ENCODE results near the gene RPL37.
"Not testable (repeated sequence)": the region's sequence is repeated elsewhere in the genome, so short reads cannot be mapped to it uniquely, and the experiment has no call there.

Gene RPL37

DNA sequence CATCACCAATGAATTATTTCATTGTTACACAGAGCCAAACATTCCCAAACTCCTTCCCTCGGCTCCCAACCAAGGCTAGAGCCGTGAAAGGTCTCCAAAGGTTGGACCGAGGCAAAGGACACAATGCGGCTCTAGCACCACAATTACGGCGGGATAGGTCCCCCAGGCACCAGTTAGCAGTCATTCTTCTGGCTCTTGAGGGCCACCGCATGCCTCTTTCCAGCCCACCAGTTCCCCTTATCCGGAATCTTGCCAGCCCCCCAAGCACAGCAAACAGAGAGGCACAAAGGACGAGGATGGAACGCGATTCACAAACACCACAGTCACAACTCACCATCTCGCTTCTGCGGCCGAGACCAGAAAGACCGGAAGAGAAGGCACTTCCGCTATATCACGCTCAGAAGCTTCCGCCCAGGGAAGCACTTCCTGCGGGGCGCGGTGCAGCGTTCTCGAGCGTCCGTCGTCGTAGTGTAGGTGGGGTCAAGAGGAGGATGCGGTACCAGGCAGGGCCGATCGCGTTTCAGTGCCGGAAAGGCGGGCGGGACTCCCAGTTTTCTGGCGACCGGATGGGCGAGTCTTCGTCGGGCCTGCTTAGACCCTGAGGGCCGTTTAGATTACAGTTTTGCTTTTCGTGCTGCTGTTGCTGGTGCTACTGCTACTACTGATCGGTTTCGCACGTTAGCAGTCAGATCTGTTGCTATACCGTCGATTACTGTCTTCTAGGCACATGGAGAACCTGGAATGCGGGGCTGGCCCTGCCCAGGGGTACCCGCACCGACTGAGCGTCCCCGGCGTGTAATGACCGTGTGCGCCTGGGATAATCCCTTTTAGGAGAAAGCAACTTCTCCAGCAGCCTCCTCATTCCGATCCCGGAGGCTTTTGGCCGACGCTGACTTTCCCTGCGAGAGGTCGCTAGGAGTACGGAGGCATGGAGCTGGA, at the start of gene RPL37:
Gene RPL37 (minus strand): TSS at position 374 of the 939 bp plus-strand sequence. CDS start 37 bp downstream, at position 337.
- TF ChIP-seq, protein P1, sequence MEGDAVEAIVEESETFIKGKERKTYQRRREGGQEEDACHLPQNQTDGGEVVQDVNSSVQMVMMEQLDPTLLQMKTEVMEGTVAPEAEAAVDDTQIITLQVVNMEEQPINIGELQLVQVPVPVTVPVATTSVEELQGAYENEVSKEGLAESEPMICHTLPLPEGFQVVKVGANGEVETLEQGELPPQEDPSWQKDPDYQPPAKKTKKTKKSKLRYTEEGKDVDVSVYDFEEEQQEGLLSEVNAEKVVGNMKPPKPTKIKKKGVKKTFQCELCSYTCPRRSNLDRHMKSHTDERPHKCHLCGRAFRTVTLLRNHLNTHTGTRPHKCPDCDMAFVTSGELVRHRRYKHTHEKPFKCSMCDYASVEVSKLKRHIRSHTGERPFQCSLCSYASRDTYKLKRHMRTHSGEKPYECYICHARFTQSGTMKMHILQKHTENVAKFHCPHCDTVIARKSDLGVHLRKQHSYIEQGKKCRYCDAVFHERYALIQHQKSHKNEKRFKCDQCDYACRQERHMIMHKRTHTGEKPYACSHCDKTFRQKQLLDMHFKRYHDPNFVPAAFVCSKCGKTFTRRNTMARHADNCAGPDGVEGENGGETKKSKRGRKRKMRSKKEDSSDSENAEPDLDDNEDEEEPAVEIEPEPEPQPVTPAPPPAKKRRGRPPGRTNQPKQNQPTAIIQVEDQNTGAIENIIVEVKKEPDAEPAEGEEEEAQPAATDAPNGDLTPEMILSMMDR (IDR thresholded peaks at IDR 0.05; ENCODE audit: low read length, missing control alignments), result no peak
- H3K4me3 ChIP-seq (replicated peaks; ENCODE audit: low read depth, low read length), result peak within 1 kb of the TSS; percentile 94
- peak; percentile 98 for DNase-seq (ENCODE audit: low read depth)

DNA sequence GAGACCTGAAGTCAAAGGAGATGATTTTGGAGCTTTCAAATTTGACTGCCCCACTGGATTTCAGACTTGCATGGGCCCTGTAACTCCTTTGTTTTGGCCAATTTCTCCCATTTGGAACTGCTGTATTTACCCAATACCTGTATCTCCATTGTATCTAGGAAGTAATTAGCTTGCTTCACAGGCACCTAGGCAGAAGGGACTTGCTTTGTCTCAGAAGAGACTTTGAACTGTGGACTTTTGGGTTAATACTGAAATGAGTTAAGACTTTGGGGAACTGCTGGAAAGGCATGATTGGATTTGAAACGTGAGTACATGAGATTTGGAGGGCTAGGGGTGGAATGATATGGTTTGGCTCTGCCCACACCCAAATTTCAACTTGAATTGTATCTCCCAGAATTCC, 48.0 kb upstream of the RPL37 start:
- H3K4me3 ChIP-seq (replicated peaks; ENCODE audit: low read depth, low read length); DNase-seq (ENCODE audit: low read depth): not testable (repeated sequence)

GRCh38 chr5:40882291-40882690, 47.3 kb upstream of the RPL37 start:
- TF ChIP-seq, protein P1 (IDR thresholded peaks at IDR 0.05; ENCODE audit: low read length, missing control alignments), result no peak
- no peak for DNase-seq (ENCODE audit: low read depth)
- H3K4me3 ChIP-seq (replicated peaks; ENCODE audit: low read depth, low read length), result no peak overlapping the region

DNA sequence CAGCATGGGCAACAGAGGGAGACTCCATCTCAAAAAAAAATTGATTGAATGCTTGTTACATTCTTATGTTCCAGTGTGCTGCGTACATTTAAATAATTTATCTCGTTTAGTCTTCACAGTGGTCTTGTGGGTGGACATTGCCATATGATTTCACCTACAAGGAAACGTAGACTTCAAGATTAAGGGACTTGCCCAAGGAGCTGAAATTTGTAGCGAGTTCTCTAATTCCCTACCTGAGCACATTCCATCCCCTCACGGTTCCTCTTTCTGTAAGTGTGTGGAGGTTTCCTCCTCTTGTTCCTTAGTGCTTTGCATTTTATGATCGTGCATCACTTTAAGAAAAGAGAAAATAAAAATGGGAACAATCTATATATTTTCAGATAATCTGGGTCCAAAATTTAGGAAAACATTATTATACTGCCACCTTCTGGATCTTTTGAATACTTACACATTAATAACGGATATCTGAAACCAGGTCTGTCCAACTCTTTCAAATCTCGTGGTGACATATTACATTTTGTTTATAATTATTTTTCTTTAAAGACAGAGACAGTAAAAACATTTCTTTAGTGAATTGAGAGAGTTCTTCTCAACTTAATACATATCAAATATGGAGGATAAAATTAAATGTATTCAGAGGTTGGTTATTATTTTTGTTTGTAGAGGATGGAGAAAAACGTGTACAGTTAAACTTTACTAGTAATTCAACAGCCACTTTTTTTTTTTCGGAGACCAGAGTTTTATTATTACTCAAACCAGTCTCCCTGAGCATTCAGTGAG, 44.3 kb upstream of the RPL37 start:
- H3K4me3 ChIP-seq (replicated peaks; ENCODE audit: low read depth, low read length), result no peak overlapping the region
- peak; percentile 60 for DNase-seq (ENCODE audit: low read depth)
- TF ChIP-seq, protein P1 (IDR thresholded peaks at IDR 0.05; ENCODE audit: low read length, missing control alignments), result peak; percentile 43

- TF ChIP-seq, protein P1 (IDR thresholded peaks at IDR 0.05; ENCODE audit: low read length, missing control alignments), result no peak
- DNase-seq (ENCODE audit: low read depth), result no peak
- no peak overlapping the region for H3K4me3 ChIP-seq (replicated peaks; ENCODE audit: low read depth, low read length)
Measured at GRCh38 chr5:40877371-40877988, 42.5 kb upstream of the RPL37 start.

DNA sequence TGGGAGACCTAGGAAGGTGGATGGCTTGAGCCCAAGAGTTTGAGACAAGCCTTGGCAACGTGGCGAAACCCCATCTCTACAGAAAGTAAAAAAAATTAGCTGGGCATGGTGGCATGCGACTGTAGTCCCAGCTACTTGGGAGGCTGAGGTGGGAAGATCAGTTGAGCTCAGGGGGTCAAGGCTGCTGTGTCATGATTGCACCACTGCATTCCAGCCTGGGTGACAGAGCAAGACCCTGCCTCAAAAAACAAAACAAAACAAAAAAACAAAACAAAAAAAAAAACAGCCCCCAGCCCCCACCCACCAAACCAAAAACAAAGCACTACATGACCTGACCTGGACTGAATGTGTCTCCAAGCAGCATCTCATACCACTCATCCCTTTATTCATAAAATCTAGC, 40.9 kb upstream of the RPL37 start:
- DNase-seq (ENCODE audit: low read depth), result no peak
- TF ChIP-seq, protein P1 (IDR thresholded peaks at IDR 0.05; ENCODE audit: low read length, missing control alignments), result no peak
- H3K4me3 ChIP-seq (replicated peaks; ENCODE audit: low read depth, low read length), result no peak overlapping the region
